Hair follicle dermal papilla cell (primary cell): ENCODE results near the gene CREBRF. TPM values are rescaled to one million over a fixed set of nuclear protein-coding genes. Genes with fewer than 3 reads are reported as not detected.
A peak's percentile ranks its signal among the peaks of the same experiment; 100 is the strongest.

Source experiments
- small RNA-seq: library from RNA; depleted of rRNA; stranded (forward); fragments of <200 nt; gene quantifications from one replicate; pipeline ENCODE3, GENCODE V24; 2012
- total RNA-seq: library from RNA; depleted of rRNA; stranded (reverse); fragments of >200 nt; gene quantifications from 2 replicates; pipeline ENCODE4 v1.2.3, GENCODE V29; 2012

Gene CREBRF, protein sequence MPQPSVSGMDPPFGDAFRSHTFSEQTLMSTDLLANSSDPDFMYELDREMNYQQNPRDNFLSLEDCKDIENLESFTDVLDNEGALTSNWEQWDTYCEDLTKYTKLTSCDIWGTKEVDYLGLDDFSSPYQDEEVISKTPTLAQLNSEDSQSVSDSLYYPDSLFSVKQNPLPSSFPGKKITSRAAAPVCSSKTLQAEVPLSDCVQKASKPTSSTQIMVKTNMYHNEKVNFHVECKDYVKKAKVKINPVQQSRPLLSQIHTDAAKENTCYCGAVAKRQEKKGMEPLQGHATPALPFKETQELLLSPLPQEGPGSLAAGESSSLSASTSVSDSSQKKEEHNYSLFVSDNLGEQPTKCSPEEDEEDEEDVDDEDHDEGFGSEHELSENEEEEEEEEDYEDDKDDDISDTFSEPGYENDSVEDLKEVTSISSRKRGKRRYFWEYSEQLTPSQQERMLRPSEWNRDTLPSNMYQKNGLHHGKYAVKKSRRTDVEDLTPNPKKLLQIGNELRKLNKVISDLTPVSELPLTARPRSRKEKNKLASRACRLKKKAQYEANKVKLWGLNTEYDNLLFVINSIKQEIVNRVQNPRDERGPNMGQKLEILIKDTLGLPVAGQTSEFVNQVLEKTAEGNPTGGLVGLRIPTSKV
- total RNA-seq: 19.1 and 25.0 TPM in 2 replicates

DNA sequence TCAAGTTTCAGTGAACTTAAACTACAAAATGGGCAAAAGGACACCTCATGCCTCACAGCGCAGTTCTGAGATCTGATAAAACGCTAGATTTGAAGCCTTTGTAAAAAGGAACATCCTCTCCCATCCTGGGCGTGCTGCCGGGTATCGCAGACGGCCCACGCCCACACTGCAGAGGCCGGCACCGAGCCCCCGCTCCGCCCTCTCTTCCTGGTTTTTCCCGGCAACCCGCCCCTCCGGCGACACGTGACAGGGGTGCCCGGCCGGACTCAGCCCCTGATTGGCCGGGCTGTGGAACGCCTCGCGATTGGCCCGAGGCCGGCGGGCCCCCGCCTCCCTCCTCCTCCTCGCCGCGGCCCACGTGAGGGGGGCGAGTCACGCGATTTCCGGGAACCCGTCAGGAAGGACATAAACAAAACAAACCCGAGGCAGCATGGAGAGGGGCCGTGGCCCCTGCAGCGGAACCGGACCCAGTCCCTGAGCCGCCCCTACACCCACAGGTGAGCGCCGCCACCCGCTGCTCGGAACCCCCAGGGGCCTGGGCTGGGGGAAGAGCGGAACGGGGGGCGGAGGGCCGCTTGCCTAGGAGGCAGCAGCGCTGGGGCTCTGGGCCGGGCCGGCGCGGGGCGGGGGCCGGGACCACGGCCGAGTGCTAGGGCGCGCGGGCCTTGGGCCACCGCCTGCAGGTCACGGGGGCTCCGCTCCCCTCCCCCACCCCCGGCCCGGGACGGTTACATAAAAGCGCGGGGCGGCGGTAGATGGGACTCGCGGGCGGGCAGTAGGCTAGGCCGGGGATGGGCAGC is at the start of gene CREBRF:
TSS of gene CREBRF (plus strand) at position 370 of the 800 bp plus-strand sequence. CDS start 24,424 bp downstream, outside the sequence.

DNA sequence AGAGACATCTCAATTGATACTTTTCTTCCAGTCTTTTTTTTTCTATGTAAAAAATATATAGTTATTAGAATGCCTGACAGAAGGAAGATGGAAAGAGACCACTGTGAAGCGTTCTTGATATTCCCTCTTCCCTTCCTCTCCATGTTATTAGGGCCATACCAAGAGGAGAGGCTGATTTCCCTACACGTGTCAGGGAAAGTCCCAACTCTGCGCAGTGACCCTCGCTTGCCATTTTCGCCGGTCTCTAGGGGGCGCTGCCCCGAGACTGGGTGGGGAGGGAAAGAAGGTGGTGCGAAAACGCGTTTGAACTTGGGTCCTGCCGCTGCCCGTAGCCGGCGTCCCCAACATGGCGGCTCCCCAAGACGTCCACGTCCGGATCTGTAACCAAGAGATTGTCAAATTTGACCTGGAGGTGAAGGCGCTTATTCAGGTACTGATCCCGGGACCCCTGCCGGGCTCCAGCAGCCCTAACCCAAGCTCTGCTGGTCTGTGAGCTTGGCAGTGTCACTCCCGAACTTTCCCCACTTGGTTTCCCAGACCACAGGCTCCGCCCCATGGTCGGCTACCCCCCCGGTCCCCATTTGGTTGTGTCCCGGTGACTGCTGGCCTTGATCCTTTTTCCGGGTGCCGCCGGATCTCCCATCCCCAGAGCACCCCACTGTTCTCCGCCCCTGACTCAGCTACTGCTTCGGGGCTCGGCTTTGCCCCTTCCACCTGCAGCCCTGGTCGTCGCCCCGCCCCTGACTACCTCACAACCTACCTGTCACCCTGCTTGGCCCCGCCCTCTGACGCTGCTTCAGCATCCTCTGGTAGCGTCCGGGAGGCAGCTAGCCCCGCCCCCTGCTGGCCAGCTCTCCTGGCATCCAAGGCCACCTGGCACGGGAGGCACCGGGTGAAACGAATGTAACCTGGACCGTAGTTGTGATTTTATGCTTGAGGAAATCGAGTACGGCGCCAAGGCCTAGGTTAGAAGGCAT is 88.3 kb downstream of the CREBRF start, which contains the start of gene BNIP1:
TSS of gene BNIP1 (plus strand) at position 332 of the 977 bp plus-strand sequence. CDS start at position 347, 15 bp downstream.

Small RNA genes lying within 50 kb of the gene (small RNA-seq; reads per million reads assigned to genes)
- not detected for gene RF00019
- gene SNORA74B: 477 reads per million, percentile 99 among the genes with 10 or more reads in this experiment

Other genes starting within 250 kb of the CREBRF start
- 125 and 137 TPM in 2 replicates for gene ERGIC1, start 222.1 kb upstream of the CREBRF start, total RNA-seq
- gene RPL26L1, start 96.9 kb upstream of the CREBRF start, total RNA-seq: 24.2 and 28.5 TPM in 2 replicates
- gene ATP6V0E1, start 72.6 kb upstream of the CREBRF start, total RNA-seq: 119 and 157 TPM in 2 replicates
- gene BNIP1, start 88.2 kb downstream of the CREBRF start, total RNA-seq: 24.0 and 26.9 TPM in 2 replicates
- 0.65 TPM in 1 of 2 replicates, not detected in the other for gene NKX2-5, start 178.9 kb downstream of the CREBRF start, total RNA-seq